H1 (cell line): ENCODE measurements around the gene LARP4B.

ENCODE experiments used
- FOSL1 ChIP-seq: IDR thresholded peaks from 2 replicates; pipeline ENCODE4 v1.6.1; 2011; ENCODE audit warnings: mild to moderate bottlenecking, low read depth, low read length, moderate library complexity; ENCODE audit not compliant: insufficient read depth
- GTF2F1 ChIP-seq: IDR thresholded peaks from 2 replicates; pipeline ENCODE4 v1.6.1; 2012; ENCODE audit warnings: low read depth, low read length, improper control_type of control experiment, borderline replicate concordance
- POLR2A ChIP-seq, 2 experiments: IDR thresholded peaks; 1 replicate in 1 of 2; 2 replicates in 1 of 2; pipeline ENCODE4 v1.6.1; 2011; ENCODE audit warnings: low read depth in 2 of 2, low read length in 2 of 2, mild to moderate bottlenecking in 2 of 2; ENCODE audit errors: control extremely low read depth in 1 of 2
- SIN3A ChIP-seq, 2 experiments: IDR thresholded peaks in 1 of 2; conservative IDR thresholded peaks in 1 of 2; 2 replicates each; pipeline ENCODE4 v1.6.1; 2011 to 2012; ENCODE audit warnings: low read length in 2 of 2, improper control_type of control experiment in 1 of 2, low read depth in 1 of 2, mild to moderate bottlenecking in 1 of 2
- SP1 ChIP-seq: IDR thresholded peaks from 2 replicates; pipeline ENCODE4 v1.6.1; 2011; ENCODE audit warnings: low read depth, low read length
- ZNF274 ChIP-seq: IDR thresholded peaks from 2 replicates; pipeline ENCODE4 v1.7.0; 2012; ENCODE audit warnings: low read length, borderline replicate concordance; ENCODE audit errors: extremely low read depth
- TF ChIP-seq, protein P1 (sequence below), 3 experiments: IDR thresholded peaks; 1 replicate in 2 of 3; 2 replicates in 1 of 3; pipeline versions ENCODE4 v1.5.1 to v1.6.1; 2011; ENCODE audit warnings: low read length in 3 of 3, mild to moderate bottlenecking in 3 of 3, inconsistent platforms in 2 of 3, low read depth in 1 of 3, moderate library complexity in 1 of 3; ENCODE audit not compliant: insufficient read depth in 1 of 3; ENCODE audit errors: control extremely low read depth in 1 of 3
- TF ChIP-seq, protein P2 (sequence below): IDR thresholded peaks from 2 replicates; pipeline ENCODE4 v1.6.1; 2012; ENCODE audit warnings: inconsistent platforms

GRCh38 chr10:759898-760477 is 171.5 kb downstream of the LARP4B start:
- TF ChIP-seq ZNF274 (no peak), SP1 (no peak), SIN3A (conservative IDR thresholded peaks at IDR 0.05 in 1 of 2, IDR thresholded peaks at IDR 0.05 in 1 of 2; ENCODE audit: low read depth in 1 of 2, low read length in 2 of 2) (no peak), POLR2A (IDR thresholded peaks at IDR 0.05; ENCODE audit: control extremely low read depth in 1 of 2, low read depth in 2 of 2, low read length in 2 of 2) (no peak), FOSL1 (no peak), GTF2F1 (no peak)
- TF ChIP-seq, protein P1, sequence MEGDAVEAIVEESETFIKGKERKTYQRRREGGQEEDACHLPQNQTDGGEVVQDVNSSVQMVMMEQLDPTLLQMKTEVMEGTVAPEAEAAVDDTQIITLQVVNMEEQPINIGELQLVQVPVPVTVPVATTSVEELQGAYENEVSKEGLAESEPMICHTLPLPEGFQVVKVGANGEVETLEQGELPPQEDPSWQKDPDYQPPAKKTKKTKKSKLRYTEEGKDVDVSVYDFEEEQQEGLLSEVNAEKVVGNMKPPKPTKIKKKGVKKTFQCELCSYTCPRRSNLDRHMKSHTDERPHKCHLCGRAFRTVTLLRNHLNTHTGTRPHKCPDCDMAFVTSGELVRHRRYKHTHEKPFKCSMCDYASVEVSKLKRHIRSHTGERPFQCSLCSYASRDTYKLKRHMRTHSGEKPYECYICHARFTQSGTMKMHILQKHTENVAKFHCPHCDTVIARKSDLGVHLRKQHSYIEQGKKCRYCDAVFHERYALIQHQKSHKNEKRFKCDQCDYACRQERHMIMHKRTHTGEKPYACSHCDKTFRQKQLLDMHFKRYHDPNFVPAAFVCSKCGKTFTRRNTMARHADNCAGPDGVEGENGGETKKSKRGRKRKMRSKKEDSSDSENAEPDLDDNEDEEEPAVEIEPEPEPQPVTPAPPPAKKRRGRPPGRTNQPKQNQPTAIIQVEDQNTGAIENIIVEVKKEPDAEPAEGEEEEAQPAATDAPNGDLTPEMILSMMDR (IDR thresholded peaks at IDR 0.05; ENCODE audit: control extremely low read depth in 1 of 3, insufficient read depth in 1 of 3, low read depth in 1 of 3, low read length in 3 of 3), result no peak
- TF ChIP-seq, protein P2, sequence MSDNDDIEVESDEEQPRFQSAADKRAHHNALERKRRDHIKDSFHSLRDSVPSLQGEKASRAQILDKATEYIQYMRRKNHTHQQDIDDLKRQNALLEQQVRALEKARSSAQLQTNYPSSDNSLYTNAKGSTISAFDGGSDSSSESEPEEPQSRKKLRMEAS, result no peak
